B cell (primary cell): ENCODE measurements around the gene FBXO34. TPM values are rescaled to one million over a fixed set of nuclear protein-coding genes. Genes with fewer than 3 reads are reported as not detected.
"Not testable (repeated sequence)": the region's sequence is repeated elsewhere in the genome, so short reads cannot be mapped to it uniquely, and the experiment has no call there.

Experiments
- ATAC-seq: fragments of 200-7000 bp; cut with Tn5 transposase; one replicate; pipeline ENCODE4 v1.10.0; 2021; ENCODE audit warnings: low read depth, mild to moderate bottlenecking, moderate number of reproducible peaks, moderate library complexity
- CTCF ChIA-PET: fragments of 350-600 bp; sonication (Branson Sonifier 250); formaldehyde crosslinking; loops from one replicate; lab custom pipeline; 2021; ENCODE audit warnings: antibody characterized with exemption, inconsistent platforms; lab: Charles Lee
- POLR2A ChIA-PET: fragments of 350-600 bp; sonication (Branson Sonifier 250); formaldehyde crosslinking; loops from one replicate; lab custom pipeline; 2021; ENCODE audit warnings: antibody characterized with exemption; lab: Charles Lee
- DNase-seq: peaks from one replicate; pipeline ENCODE4 v3.0.0; 2013
- H2AFZ ChIP-seq: 2 replicates; pipeline ENCODE4 v1.6.1; 2012; ENCODE audit warnings: mild to moderate bottlenecking, low read depth, low read length; ENCODE audit not compliant: insufficient read depth, poor library complexity, severe bottlenecking
- H3K27ac ChIP-seq, 2 donors: 1 replicate in 1 of 2; 2 replicates in 1 of 2; pipeline ENCODE4 v1.5.1; 2012 to 2013; ENCODE audit warnings: low read length in 2 of 2, mild to moderate bottlenecking in 2 of 2, moderate library complexity in 1 of 2
- H3K27me3 ChIP-seq, 4 experiments: fragments of 200-600 bp in 1 of 4; sonication (generic) in 1 of 4; replicated peaks in 1 of 4; 1 replicate in 2 of 4; 2 replicates in 2 of 4; pipeline versions ENCODE4 v1.6.1 to v1.7.0; 2013 to 2016; ENCODE audit warnings: low read length in 3 of 4, mild to moderate bottlenecking in 2 of 4, mixed read lengths in 1 of 4, moderate library complexity in 1 of 4; ENCODE audit not compliant: insufficient read depth in 4 of 4, control insufficient read depth in 3 of 4; ENCODE audit errors: control extremely low read depth in 1 of 4
- H3K36me3 ChIP-seq, 2 experiments: replicated peaks in 1 of 2; 1 replicate in 1 of 2; 2 replicates in 1 of 2; pipeline versions ENCODE4 v1.6.1 to v1.7.1; 2013; ENCODE audit warnings: low read length in 1 of 2; ENCODE audit not compliant: insufficient read depth in 2 of 2, control insufficient read depth in 1 of 2; ENCODE audit errors: control extremely low read depth in 1 of 2, extremely low read depth in 1 of 2
- H3K4me1 ChIP-seq, 2 donors: fragments of 200-600 bp in 1 of 2; sonication (generic) in 1 of 2; 1 replicate in 1 of 2; 2 replicates in 1 of 2; pipeline versions ENCODE4 v1.5.1 to v1.6.1; 2013 to 2017; ENCODE audit warnings: low read length in 2 of 2; ENCODE audit not compliant: control insufficient read depth in 2 of 2, insufficient read depth in 2 of 2
- H3K4me2 ChIP-seq: replicated peaks from 2 replicates; pipeline ENCODE3; 2012; ENCODE audit warnings: mild to moderate bottlenecking, low read depth, low read length; ENCODE audit not compliant: poor library complexity, severe bottlenecking
- H3K4me3 ChIP-seq, 5 experiments: fragments of 200-600 bp in 1 of 5; sonication (generic) in 1 of 5; 1 replicate in 3 of 5; 2 replicates in 2 of 5; pipeline versions ENCODE4 v1.5.1 to v1.7.0; 2011 to 2016; ENCODE audit warnings: low read length in 4 of 5, mild to moderate bottlenecking in 4 of 5, low read depth in 2 of 5, control low read depth in 1 of 5, moderate library complexity in 1 of 5; ENCODE audit not compliant: insufficient read depth in 1 of 5; ENCODE audit errors: control extremely low read depth in 1 of 5, extremely low read depth in 1 of 5
- H3K79me2 ChIP-seq: fragments of 200-600 bp; sonication (generic); one replicate; pipeline ENCODE4 v1.6.0; 2016; ENCODE audit warnings: low read length; ENCODE audit not compliant: control insufficient read depth, insufficient read depth
- H3K9ac ChIP-seq: fragments of 200-600 bp; sonication (generic); 2 replicates; pipeline ENCODE4 v1.6.1; 2017; ENCODE audit warnings: mild to moderate bottlenecking, low read length, moderate library complexity
- H3K9me3 ChIP-seq, 3 donors: one replicate each; pipeline versions ENCODE4 v1.6.1 to v1.7.1; 2013; ENCODE audit warnings: low read length in 2 of 3; ENCODE audit not compliant: control insufficient read depth in 2 of 3, insufficient read depth in 1 of 3; ENCODE audit errors: control extremely low read depth in 1 of 3
- H4K20me1 ChIP-seq: 2 replicates; pipeline ENCODE4 v1.6.0; 2012; ENCODE audit warnings: mild to moderate bottlenecking, low read length; ENCODE audit not compliant: insufficient read depth, control insufficient read depth, poor library complexity, severe bottlenecking
- H3K27ac Mint-ChIP-seq: one replicate; pipeline ENCODE4 v1.8.0; 2021; ENCODE audit warnings: mixed read lengths
- H3K27me3 Mint-ChIP-seq: one replicate; pipeline ENCODE4 v1.8.0; 2021; ENCODE audit warnings: mixed read lengths
- H3K4me1 Mint-ChIP-seq: one replicate; pipeline ENCODE4 v1.8.0; 2021; ENCODE audit warnings: mixed read lengths
- H3K4me3 Mint-ChIP-seq: one replicate; pipeline ENCODE4 v1.8.0; 2021; ENCODE audit warnings: mixed read lengths
- H3K9me3 Mint-ChIP-seq: one replicate; pipeline ENCODE4 v1.8.0; 2022; ENCODE audit warnings: mixed read lengths; ENCODE audit not compliant: insufficient read depth
- CTCF ChIP-seq: fragments of 200-600 bp; IDR thresholded peaks from one replicate; pipeline ENCODE4 v1.8.0; 2022; ENCODE audit warnings: antibody characterized with exemption, mild to moderate bottlenecking
- EZH2 ChIP-seq: IDR thresholded peaks from 2 replicates; pipeline ENCODE4 v1.6.1; 2012; ENCODE audit warnings: borderline replicate concordance, low read depth, mild to moderate bottlenecking, moderate library complexity, low read length; ENCODE audit not compliant: insufficient read depth, poor library complexity, severe bottlenecking
- WGBS: methylation state at CpG from one replicate; pipeline ENCODE4 v1.1.5; 2013; ENCODE audit warnings: missing lambda C conversion rate; ENCODE audit not compliant: insufficient coverage; 5-methylcytosine and 5-hydroxymethylcytosine counted together
- intact Hi-C: fragments of 100-400 bp; cut with micrococcal nuclease; formaldehyde crosslinking; loops from one replicate; pipeline ENCODE4 v1.10.0; 2022
- polyA plus RNA-seq: library from polyadenylated mRNA; depleted of rRNA; stranded (reverse); fragments of >200 nt; gene quantifications from 2 replicates; pipeline ENCODE4 v1.2.3, GENCODE V29; 2012
- total RNA-seq, 2 donors: library from RNA; stranded (reverse); fragments of 120-200 nt in 1 of 2; gene quantifications; 1 replicate in 1 of 2; 2 replicates in 1 of 2; pipeline versions ENCODE4 v1.2.3 to v1.2.4, GENCODE V29; 2013 to 2022

The FBXO34 gene
- total and polyA plus RNA-seq, 2 donors (not counting 1 experiment from before 2014, with no cell fraction given): 8.1 to 27.5 TPM

DNA sequence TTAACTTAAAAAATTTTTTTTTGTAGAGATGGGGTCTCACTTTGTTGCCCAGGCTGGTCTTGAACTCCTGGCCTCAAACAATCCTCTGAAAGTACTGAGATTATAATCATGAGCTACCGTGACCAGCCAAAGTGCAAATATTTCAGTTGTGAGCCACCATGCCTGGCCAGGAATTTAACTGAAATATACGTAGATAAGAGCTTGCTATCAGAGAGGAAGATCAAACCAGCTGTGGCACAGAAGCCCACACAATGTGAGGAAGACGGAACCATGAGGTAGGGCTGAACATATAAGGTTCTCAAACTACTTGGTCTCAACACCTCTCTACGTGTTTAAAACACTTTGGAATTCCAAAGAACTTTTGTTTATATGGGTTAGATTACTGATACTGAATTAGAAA, 111.3 kb downstream of the FBXO34 start:
- no peak overlapping the region for H2AFZ ChIP-seq
- no peaks in the 10 kb centered on the region for H3K27me3 Mint-ChIP-seq
- H3K9me3 Mint-ChIP-seq: no peaks in the 10 kb centered on the region
- CTCF ChIA-PET: interaction anchor here (1.1 kb wide), 1 partner anchor 10 kb away, joined by 3 read pairs; no protein-coding TSS in a partner anchor
- H3K9ac ChIP-seq: no peak overlapping the region
- WGBS: 100% methylated on average over 2 of the region's 4 CpGs
- H3K4me3 ChIP-seq: no peak overlapping the region
- H3K27me3 ChIP-seq: no peaks in the 10 kb centered on the region
- DNase-seq (no peak), ATAC-seq (no peak)
- intact Hi-C loops: no loop called here
- no peaks in the 10 kb centered on the region for H3K4me1 Mint-ChIP-seq
- H3K79me2 ChIP-seq: no peaks in the 10 kb centered on the region
- POLR2A ChIA-PET: no interaction called here
- no peaks in the 10 kb centered on the region for H3K4me1 ChIP-seq
- TF ChIP-seq EZH2 (no peak), CTCF (no peak)
- H4K20me1 ChIP-seq: no peaks in the 10 kb centered on the region
- H3K4me2 ChIP-seq: no peak overlapping the region
- no peak overlapping the region for H3K4me3 Mint-ChIP-seq
- H3K36me3 ChIP-seq: peaks cover 3 to 45% of the 10 kb centered on the region in 2 experiments
- no peaks in the 10 kb centered on the region for H3K9me3 ChIP-seq
- H3K27ac ChIP-seq: no peak overlapping the region
- no peak overlapping the region for H3K27ac Mint-ChIP-seq

- H3K4me1 ChIP-seq, H3K9me3 Mint-ChIP-seq, H3K27me3 Mint-ChIP-seq, H3K9me3 ChIP-seq, H3K27me3 ChIP-seq, POLR2A ChIA-PET, H3K79me2 ChIP-seq, H3K27ac ChIP-seq, ATAC-seq, H3K27ac Mint-ChIP-seq, H3K4me3 ChIP-seq, H2AFZ ChIP-seq, DNase-seq, H3K4me3 Mint-ChIP-seq, H3K4me1 Mint-ChIP-seq, H4K20me1 ChIP-seq, H3K9ac ChIP-seq, intact Hi-C loops, H3K4me2 ChIP-seq: not testable (repeated sequence)
- CTCF ChIA-PET: interaction anchor here (1.1 kb wide), 1 partner anchor 10 kb away, joined by 3 read pairs; no protein-coding TSS in a partner anchor
- WGBS: 100% methylated on average over 7 of the region's 10 CpGs
- peaks cover 3 to 44% of the 10 kb centered on the region in 2 experiments for H3K36me3 ChIP-seq
Observed at GRCh38 chr14:55383056-55383466, 111.8 kb downstream of the FBXO34 start.
